CD4-positive, alpha-beta T cell treated with Interleukin-6 at 100 ng/mL for 8 hours (primary cell): Measurements from ENCODE around the gene TADA2A.

Source experiments
- DNase-seq: peaks from one replicate; pipeline ENCODE4 v3.0.0-alpha.2; 2020; ENCODE audit warnings: mixed read lengths, low spot score

The TADA2A gene

GRCh38 chr17:37462492-37462891 lies 55.8 kb downstream of the TADA2A start:
- no peak for DNase-seq

- DNase-seq = no peak
Measured at GRCh38 chr17:37463039-37463438, 56.4 kb downstream of the TADA2A start.

- DNase-seq = no peak
Measured at GRCh38 chr17:37465069-37465616, 58.5 kb downstream of the TADA2A start.

GRCh38 chr17:37466471-37466870 lies 59.8 kb downstream of the TADA2A start:
- DNase-seq = no peak

- no peak for DNase-seq
Measured at GRCh38 chr17:37470181-37470580, 63.5 kb downstream of the TADA2A start.

- DNase-seq = no peak
Measured at GRCh38 chr17:37475731-37476420, 69.2 kb downstream of the TADA2A start.

GRCh38 chr17:37476431-37477120 lies 69.9 kb downstream of the TADA2A start:
- no peak for DNase-seq

GRCh38 chr17:37478187-37478586 lies 71.5 kb downstream of the TADA2A start:
- DNase-seq = no peak

- DNase-seq = no peak
Measured at GRCh38 chr17:37479025-37479424, 72.3 kb downstream of the TADA2A start.

GRCh38 chr17:37480427-37480826 lies 73.7 kb downstream of the TADA2A start:
- DNase-seq = no peak

- no peak for DNase-seq
Measured at GRCh38 chr17:37481001-37481665, 74.4 kb downstream of the TADA2A start.

GRCh38 chr17:37483311-37484039 lies 76.8 kb downstream of the TADA2A start:
- DNase-seq = no peak

- DNase-seq = no peak
Measured at GRCh38 chr17:37485938-37486570, 79.4 kb downstream of the TADA2A start.

- DNase-seq = no peak
Measured at GRCh38 chr17:37488009-37488604, 81.4 kb downstream of the TADA2A start.

- DNase-seq = peak; percentile 59
Measured at GRCh38 chr17:37488607-37489196, 82.0 kb downstream of the TADA2A start.

GRCh38 chr17:37489197-37490001 lies 82.7 kb downstream of the TADA2A start, which contains the start of gene DUSP14:
TSS of gene DUSP14 (plus strand) at chr17:37489891. CDS start at chr17:37512273, 22,382 bp downstream.
- DNase-seq = peak; percentile 84

- peak; percentile 56 for DNase-seq
Measured at GRCh38 chr17:37490022-37490587, 83.4 kb downstream of the TADA2A start.

- DNase-seq = no peak
Measured at GRCh38 chr17:37490638-37491614, 84.2 kb downstream of the TADA2A start.
